Measurements from ENCODE around the gene TRIML1. TPM values are rescaled to one million over a fixed set of nuclear protein-coding genes. Genes with fewer than 3 reads are reported as not detected.

Gene TRIML1
- total RNA-seq, 2 donors from 2014 or later = not detected

GRCh38 chr4:188130355-188130754 is 8.9 kb upstream of the TRIML1 start:
- Mint-ChIP-seq H3K36me3 (ENCODE audit: low read depth) (no peaks in the 10 kb centered on the region), H3K9me3 (no peaks in the 10 kb centered on the region), H3K4me3 (no peak overlapping the region), H3K27ac (peak overlapping the region; percentile 66), H3K4me1 (no peaks in the 10 kb centered on the region), H3K27me3 (ENCODE audit: insufficient read depth) (no peaks in the 10 kb centered on the region)
- H3K9me3 ChIP-seq (ENCODE audit: control insufficient read depth, low read length) = no peaks in the 10 kb centered on the region
- no peak overlapping the region for H3K27ac ChIP-seq (ENCODE audit: low read depth, low read length)
- no peaks in the 10 kb centered on the region for H3K27me3 ChIP-seq (ENCODE audit: control insufficient read depth, insufficient read depth, low read length, poor library complexity, severe bottlenecking)
- no peak overlapping the region for H3K4me3 ChIP-seq (ENCODE audit: low read length)
- no peak overlapping the region for H3K9ac ChIP-seq (ENCODE audit: extremely low read depth, low read length, poor library complexity, severe bottlenecking)
- peak; percentile 58 for TF ChIP-seq CTCF (conservative IDR thresholded peaks at IDR 0.05)
- H3K4me1 ChIP-seq (ENCODE audit: control insufficient read depth, insufficient read depth, low read length) = no peaks in the 10 kb centered on the region
- H3K36me3 ChIP-seq (ENCODE audit: control insufficient read depth, insufficient read depth, low read length) = no peaks in the 10 kb centered on the region
- no peak for DNase-seq
- WGBS, 2 experiments (ENCODE audit: insufficient coverage in 1 of 2, insufficient read length in 1 of 2) = 93% methylated on average over 3 to 4 of the region's 4 CpGs

- Histone ChIP-seq H3K36me3 (ENCODE audit: control insufficient read depth, insufficient read depth, low read length) (no peaks in the 10 kb centered on the region), H3K4me1 (ENCODE audit: control insufficient read depth, insufficient read depth, low read length) (no peaks in the 10 kb centered on the region), H3K27ac (ENCODE audit: low read depth, low read length) (no peak overlapping the region), H3K9me3 (ENCODE audit: control insufficient read depth, low read length) (no peaks in the 10 kb centered on the region), H3K4me3 (ENCODE audit: low read length) (no peak overlapping the region), H3K9ac (ENCODE audit: extremely low read depth, low read length, poor library complexity, severe bottlenecking) (no peak overlapping the region), H3K27me3 (ENCODE audit: control insufficient read depth, insufficient read depth, low read length, poor library complexity, severe bottlenecking) (no peaks in the 10 kb centered on the region)
- H3K4me1 Mint-ChIP-seq = no peaks in the 10 kb centered on the region
- H3K9me3 Mint-ChIP-seq = no peaks in the 10 kb centered on the region
- H3K27me3 Mint-ChIP-seq (ENCODE audit: insufficient read depth) = no peaks in the 10 kb centered on the region
- TF ChIP-seq CTCF (conservative IDR thresholded peaks at IDR 0.05) = no peak
- H3K36me3 Mint-ChIP-seq (ENCODE audit: low read depth) = no peaks in the 10 kb centered on the region
- DNase-seq = no peak
- WGBS, 2 experiments (ENCODE audit: insufficient coverage in 1 of 2, insufficient read length in 1 of 2) = 91 to 100% methylated on average over 2 to 5 of the region's 5 CpGs
- no peak overlapping the region for H3K27ac Mint-ChIP-seq
- no peak overlapping the region for H3K4me3 Mint-ChIP-seq
Observed at GRCh38 chr4:188132232-188132631, 7.0 kb upstream of the TRIML1 start.

GRCh38 chr4:188138227-188138626 is 1.0 kb upstream of the TRIML1 start:
- no peaks in the 10 kb centered on the region for H3K4me1 Mint-ChIP-seq
- H3K4me3 Mint-ChIP-seq = no peak overlapping the region
- DNase-seq = no peak
- H3K9me3 Mint-ChIP-seq = no peaks in the 10 kb centered on the region
- WGBS, 2 experiments (ENCODE audit: insufficient coverage in 1 of 2, insufficient read length in 1 of 2) = 86 to 93% methylated on average over 9 to 10 of the region's 10 CpGs
- Histone ChIP-seq H3K27me3 (ENCODE audit: control insufficient read depth, insufficient read depth, low read length, poor library complexity, severe bottlenecking) (no peaks in the 10 kb centered on the region), H3K36me3 (ENCODE audit: control insufficient read depth, insufficient read depth, low read length) (no peaks in the 10 kb centered on the region), H3K27ac (ENCODE audit: low read depth, low read length) (no peak overlapping the region), H3K4me3 (ENCODE audit: low read length) (no peak overlapping the region), H3K9me3 (ENCODE audit: control insufficient read depth, low read length) (no peaks in the 10 kb centered on the region), H3K9ac (ENCODE audit: extremely low read depth, low read length, poor library complexity, severe bottlenecking) (no peak overlapping the region), H3K4me1 (ENCODE audit: control insufficient read depth, insufficient read depth, low read length) (no peaks in the 10 kb centered on the region)
- H3K27ac Mint-ChIP-seq = no peak overlapping the region
- no peaks in the 10 kb centered on the region for H3K36me3 Mint-ChIP-seq (ENCODE audit: low read depth)
- H3K27me3 Mint-ChIP-seq (ENCODE audit: insufficient read depth) = no peaks in the 10 kb centered on the region
- TF ChIP-seq CTCF (conservative IDR thresholded peaks at IDR 0.05) = no peak

Measured in endodermal cell (in vitro differentiated cells).